ENCODE measurements around the gene DPH2. TPM values are rescaled to one million over a fixed set of nuclear protein-coding genes. Genes with fewer than 3 reads are reported as not detected.

The DPH2 gene
- total RNA-seq, 1 donor from 2014 or later, result 25.3 TPM

DNA sequence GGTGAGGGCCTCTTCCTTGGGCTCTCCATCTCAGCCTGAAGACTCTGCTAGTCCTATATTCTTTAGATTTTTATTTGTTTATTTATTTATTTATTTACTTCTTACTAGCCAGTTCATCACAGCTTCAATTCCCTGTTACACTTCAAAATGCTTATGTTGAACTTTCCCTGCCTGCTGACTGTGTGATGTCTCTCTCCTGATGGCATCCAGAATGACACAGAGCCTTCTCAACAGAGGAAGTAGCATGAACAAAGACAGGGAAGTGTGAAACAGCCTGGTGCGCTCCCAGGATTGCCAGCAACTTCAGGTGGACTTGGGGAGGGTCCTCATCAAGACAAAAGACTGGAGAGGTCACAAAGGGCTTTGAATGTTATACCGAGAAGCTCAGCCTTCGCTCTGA lies 27.4 kb upstream of the DPH2 start:
- H3K4me3 Mint-ChIP-seq (ENCODE audit: unreplicated experiment), result no peak overlapping the region
- peaks cover 2% of the 10 kb centered on the region for H3K9me3 Mint-ChIP-seq (ENCODE audit: unreplicated experiment)
- H3K27me3 Mint-ChIP-seq (ENCODE audit: unreplicated experiment), result peaks cover 10% of the 10 kb centered on the region
- H3K4me1 Mint-ChIP-seq (ENCODE audit: low read depth, unreplicated experiment), result peaks cover 9% of the 10 kb centered on the region
- TF ChIP-seq, protein P1, sequence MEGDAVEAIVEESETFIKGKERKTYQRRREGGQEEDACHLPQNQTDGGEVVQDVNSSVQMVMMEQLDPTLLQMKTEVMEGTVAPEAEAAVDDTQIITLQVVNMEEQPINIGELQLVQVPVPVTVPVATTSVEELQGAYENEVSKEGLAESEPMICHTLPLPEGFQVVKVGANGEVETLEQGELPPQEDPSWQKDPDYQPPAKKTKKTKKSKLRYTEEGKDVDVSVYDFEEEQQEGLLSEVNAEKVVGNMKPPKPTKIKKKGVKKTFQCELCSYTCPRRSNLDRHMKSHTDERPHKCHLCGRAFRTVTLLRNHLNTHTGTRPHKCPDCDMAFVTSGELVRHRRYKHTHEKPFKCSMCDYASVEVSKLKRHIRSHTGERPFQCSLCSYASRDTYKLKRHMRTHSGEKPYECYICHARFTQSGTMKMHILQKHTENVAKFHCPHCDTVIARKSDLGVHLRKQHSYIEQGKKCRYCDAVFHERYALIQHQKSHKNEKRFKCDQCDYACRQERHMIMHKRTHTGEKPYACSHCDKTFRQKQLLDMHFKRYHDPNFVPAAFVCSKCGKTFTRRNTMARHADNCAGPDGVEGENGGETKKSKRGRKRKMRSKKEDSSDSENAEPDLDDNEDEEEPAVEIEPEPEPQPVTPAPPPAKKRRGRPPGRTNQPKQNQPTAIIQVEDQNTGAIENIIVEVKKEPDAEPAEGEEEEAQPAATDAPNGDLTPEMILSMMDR (IDR thresholded peaks at IDR 0.05; ENCODE audit: partially characterized antibody, unreplicated experiment), result no peak
- peaks cover 5% of the 10 kb centered on the region for H3K36me3 Mint-ChIP-seq (ENCODE audit: unreplicated experiment)
- no peak for DNase-seq
- no peak overlapping the region for H3K27ac Mint-ChIP-seq (ENCODE audit: unreplicated experiment)

DNA sequence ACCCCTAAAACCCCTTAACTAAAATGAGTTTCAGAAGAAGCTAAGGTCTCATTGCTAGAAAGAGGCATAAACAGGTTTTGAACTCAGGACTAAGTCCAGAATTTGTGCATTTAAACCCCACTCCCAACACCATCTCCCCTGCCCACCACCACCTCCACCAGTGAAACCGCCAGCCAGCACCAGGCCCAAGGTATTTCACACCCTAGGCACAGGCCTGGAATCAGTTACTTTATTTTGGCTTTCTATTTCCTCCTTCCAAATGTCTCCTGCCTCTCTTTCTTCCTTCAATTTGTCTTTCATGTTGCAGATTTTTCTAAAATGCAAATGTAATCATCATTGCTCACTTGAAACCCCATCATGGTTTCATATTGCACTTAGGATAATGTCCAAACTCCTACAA lies 24.9 kb upstream of the DPH2 start:
- H3K4me1 Mint-ChIP-seq (ENCODE audit: low read depth, unreplicated experiment), result peaks cover 7% of the 10 kb centered on the region
- H3K4me3 Mint-ChIP-seq (ENCODE audit: unreplicated experiment), result no peak overlapping the region
- no peak overlapping the region for H3K27ac Mint-ChIP-seq (ENCODE audit: unreplicated experiment)
- DNase-seq, result no peak
- TF ChIP-seq, protein P1 (IDR thresholded peaks at IDR 0.05; ENCODE audit: partially characterized antibody, unreplicated experiment), result no peak
- H3K36me3 Mint-ChIP-seq (ENCODE audit: unreplicated experiment), result no peaks in the 10 kb centered on the region
- H3K9me3 Mint-ChIP-seq (ENCODE audit: unreplicated experiment), result no peaks in the 10 kb centered on the region
- peaks cover 4% of the 10 kb centered on the region for H3K27me3 Mint-ChIP-seq (ENCODE audit: unreplicated experiment)

DNA sequence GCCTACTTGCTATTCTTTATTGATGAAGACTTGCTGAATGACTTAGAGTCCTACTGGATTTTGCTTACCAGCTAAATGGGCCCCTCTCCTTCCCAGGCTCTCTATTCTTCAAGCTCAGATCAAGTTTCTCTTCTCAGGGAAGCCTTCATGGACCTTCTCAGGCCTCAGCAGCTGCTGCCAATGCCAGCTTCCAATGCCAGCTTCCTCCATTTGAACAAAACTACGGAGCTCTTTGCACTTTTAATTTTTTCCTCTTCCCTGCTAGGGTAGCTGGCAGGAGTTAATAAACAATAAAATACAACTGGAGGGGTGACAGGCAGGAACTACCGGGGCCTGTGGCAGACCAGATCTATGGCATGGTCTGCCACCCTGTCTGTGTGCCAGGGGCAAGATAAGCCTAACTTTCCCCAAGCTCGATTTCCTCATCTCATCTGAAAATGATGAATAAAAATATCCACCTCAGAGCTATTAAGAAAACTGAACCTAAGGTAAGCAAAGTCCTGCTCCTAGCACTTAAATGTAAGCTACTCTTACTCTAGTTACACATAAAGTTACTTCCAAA lies 24.1 kb upstream of the DPH2 start:
- Mint-ChIP-seq H3K4me3 (ENCODE audit: unreplicated experiment) (peak overlapping the region; percentile 94), H3K4me1 (ENCODE audit: low read depth, unreplicated experiment) (peaks cover 13% of the 10 kb centered on the region), H3K9me3 (ENCODE audit: unreplicated experiment) (peaks cover 4% of the 10 kb centered on the region), H3K27ac (ENCODE audit: unreplicated experiment) (peak overlapping the region; percentile 72), H3K36me3 (ENCODE audit: unreplicated experiment) (peaks cover 6% of the 10 kb centered on the region), H3K27me3 (ENCODE audit: unreplicated experiment) (peaks cover 4% of the 10 kb centered on the region)
- TF ChIP-seq, protein P1 (IDR thresholded peaks at IDR 0.05; ENCODE audit: partially characterized antibody, unreplicated experiment), result no peak
- DNase-seq, result no peak

DNA sequence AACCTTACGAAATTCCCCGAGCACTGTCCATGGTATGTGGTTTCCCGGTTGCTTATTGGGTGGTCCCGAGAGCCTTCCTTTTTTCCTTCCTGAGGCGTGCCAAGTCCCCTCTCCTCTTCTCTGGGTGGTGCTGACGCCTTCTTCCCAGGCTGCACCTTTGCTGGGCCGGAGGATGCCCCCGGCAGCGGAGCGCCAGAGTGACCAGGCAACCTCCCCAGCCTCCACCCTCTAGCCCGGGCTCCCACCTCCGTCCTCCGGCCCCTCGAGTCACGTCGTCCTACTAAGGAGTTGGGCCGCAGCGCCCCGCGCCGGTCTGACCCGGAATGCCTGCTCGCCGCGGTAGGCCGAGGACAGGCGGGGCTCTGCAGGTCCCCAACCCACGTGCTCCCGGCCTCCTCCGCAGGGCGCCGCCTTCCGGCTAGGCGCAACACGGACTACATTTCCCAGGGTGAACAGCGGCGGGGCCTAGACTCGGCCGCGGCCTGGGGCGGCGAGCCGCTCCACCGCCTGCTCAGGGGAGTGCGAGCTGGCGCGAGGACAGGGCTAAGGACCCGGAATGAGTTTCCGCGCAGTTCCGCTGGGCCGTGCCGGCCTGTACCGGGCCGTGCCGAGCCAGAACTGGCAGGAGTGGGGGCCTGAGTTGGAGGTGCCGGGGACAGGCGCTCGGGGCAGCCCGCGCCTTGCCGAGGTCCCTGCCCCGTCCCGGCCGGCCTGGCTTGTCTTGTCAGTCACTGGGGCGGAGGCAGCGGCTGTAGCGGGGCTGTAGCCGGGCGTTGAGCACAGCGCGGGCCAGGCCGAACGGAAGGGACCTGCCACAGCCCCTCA lies 23.4 kb upstream of the DPH2 start, which contains the start of gene IPO13:
Gene IPO13, plus strand, starts transcription at position 715 of the 825 bp plus-strand sequence. CDS start 651 bp downstream, outside the sequence.
- peak; percentile 98 for DNase-seq
- peak within 1 kb of the TSS; percentile 94 for H3K4me3 Mint-ChIP-seq (ENCODE audit: unreplicated experiment)
- peaks cover 7% of the 10 kb centered on the region for H3K36me3 Mint-ChIP-seq (ENCODE audit: unreplicated experiment)
- peaks cover 13% of the 10 kb centered on the region for H3K4me1 Mint-ChIP-seq (ENCODE audit: low read depth, unreplicated experiment)
- TF ChIP-seq, protein P1 (IDR thresholded peaks at IDR 0.05; ENCODE audit: partially characterized antibody, unreplicated experiment), result peak; percentile 75
- H3K9me3 Mint-ChIP-seq (ENCODE audit: unreplicated experiment), result peaks cover 4% of the 10 kb centered on the region
- peak within 1 kb of the TSS; percentile 89 for H3K27ac Mint-ChIP-seq (ENCODE audit: unreplicated experiment)
- H3K27me3 Mint-ChIP-seq (ENCODE audit: unreplicated experiment), result peaks cover 4% of the 10 kb centered on the region
